ENCODE measurements around the gene CRTAC1. TPM values are rescaled to one million over a fixed set of nuclear protein-coding genes. Genes with fewer than 3 reads are reported as not detected.
A peak's percentile ranks its signal among the peaks of the same experiment; 100 is the strongest.
"Not testable (repeated sequence)": the region's sequence is repeated elsewhere in the genome, so short reads cannot be mapped to it uniquely, and the experiment has no call there.

CRTAC1 gene
- total RNA-seq, 2 experiments from 2014 or later = not detected

GRCh38 chr10:97861097-97861750, 169.2 kb downstream of the CRTAC1 start:
- CTCF ChIA-PET = interaction anchor here (1.4 to 3.6 kb wide), 6 partner anchors 8 to 180 kb away, joined by 3 to 23 read pairs (median 10); partner anchors contain the start of gene GOLGA7B

GRCh38 chr10:97858001-97858439, 172.4 kb downstream of the CRTAC1 start:
- H3K9me3 Mint-ChIP-seq = no peaks in the 10 kb centered on the region
- ChIA-PET CTCF (interaction anchor here (0.5 to 1.2 kb wide), 2 partner anchors 10 to 119 kb away, joined by 3 to 9 read pairs; no protein-coding TSS in a partner anchor), POLR2A (interaction anchor here (0.7 to 1.2 kb wide), 2 partner anchors 9 to 11 kb away, joined by 4 to 9 read pairs; partner anchors contain the start of gene GOLGA7B)
- peak overlapping the region; percentile 18 for H3K27ac Mint-ChIP-seq
- H3K36me3 Mint-ChIP-seq (ENCODE audit: low read depth) = peaks cover 4% of the 10 kb centered on the region
- H3K4me1 Mint-ChIP-seq = peaks cover 48% of the 10 kb centered on the region
- no peaks in the 10 kb centered on the region for H3K27me3 Mint-ChIP-seq
- DNase-seq = peak; percentile 57
- no peak overlapping the region for H3K4me3 Mint-ChIP-seq

More at GRCh38 chr10:97861097-97861750, 169.2 kb downstream of the CRTAC1 start:
- Mint-ChIP-seq H3K9me3 (no peaks in the 10 kb centered on the region), H3K27ac (no peak overlapping the region), H3K4me1 (peaks cover 37% of the 10 kb centered on the region), H3K36me3 (ENCODE audit: low read depth) (peaks cover 4% of the 10 kb centered on the region), H3K4me3 (no peak overlapping the region), H3K27me3 (no peaks in the 10 kb centered on the region)
- POLR2A ChIA-PET = interaction anchor here (1.6 to 2.8 kb wide), 3 partner anchors 8 to 124 kb away, joined by 5 to 17 read pairs (median 12); partner anchors contain the start of genes GOLGA7B and ZFYVE27
- no peak for DNase-seq

GRCh38 chr10:97854743-97855142, 175.7 kb downstream of the CRTAC1 start:
- H3K9me3 Mint-ChIP-seq = no peaks in the 10 kb centered on the region
- POLR2A ChIA-PET = no interaction called here

GRCh38 chr10:97852840-97853405, 177.5 kb downstream of the CRTAC1 start:
- ChIA-PET CTCF (interaction anchor here (1.2 to 1.8 kb wide), 3 partner anchors 16 to 60 kb away, joined by 3 to 5 read pairs (median 4); no protein-coding TSS in a partner anchor), POLR2A (interaction anchor here (0.7 to 2.5 kb wide), 2 partner anchors 16 to 22 kb away, joined by 3 to 11 read pairs; no protein-coding TSS in a partner anchor)
- H3K27me3 Mint-ChIP-seq = no peaks in the 10 kb centered on the region
- H3K4me3 Mint-ChIP-seq = no peak overlapping the region
- DNase-seq = no peak
- peaks cover 20% of the 10 kb centered on the region for H3K36me3 Mint-ChIP-seq (ENCODE audit: low read depth)
- no peaks in the 10 kb centered on the region for H3K9me3 Mint-ChIP-seq
- peaks cover 56% of the 10 kb centered on the region for H3K4me1 Mint-ChIP-seq
- H3K27ac Mint-ChIP-seq = no peak overlapping the region

More at GRCh38 chr10:97854743-97855142, 175.7 kb downstream of the CRTAC1 start:
- Mint-ChIP-seq H3K27ac (no peak overlapping the region), H3K36me3 (ENCODE audit: low read depth) (peaks cover 16% of the 10 kb centered on the region), H3K4me1 (peaks cover 65% of the 10 kb centered on the region), H3K27me3 (no peaks in the 10 kb centered on the region), H3K4me3 (no peak overlapping the region)
- CTCF ChIA-PET = interaction anchor here (1.8 kb wide), 1 partner anchor 15 kb away, joined by 4 read pairs; no protein-coding TSS in a partner anchor
- no peak for DNase-seq

GRCh38 chr10:97852277-97852676, 178.1 kb downstream of the CRTAC1 start:
- Mint-ChIP-seq H3K4me3 (peak overlapping the region; percentile 84), H3K9me3 (no peaks in the 10 kb centered on the region), H3K27me3 (no peaks in the 10 kb centered on the region), H3K36me3 (ENCODE audit: low read depth) (peaks cover 20% of the 10 kb centered on the region), H3K27ac (peak overlapping the region; percentile 74), H3K4me1 (peaks cover 49% of the 10 kb centered on the region)
- ChIA-PET CTCF (interaction anchor here (0.6 to 1.5 kb wide), 3 partner anchors 17 to 60 kb away, joined by 3 to 5 read pairs (median 3); no protein-coding TSS in a partner anchor), POLR2A (interaction anchor here (0.7 to 3.6 kb wide), 3 partner anchors 9 to 22 kb away, joined by 3 to 17 read pairs (median 11); no protein-coding TSS in a partner anchor)
- DNase-seq = no peak

- H3K4me3 Mint-ChIP-seq = peak overlapping the region; percentile 84
- H3K9me3 Mint-ChIP-seq = no peaks in the 10 kb centered on the region
- peaks cover 20% of the 10 kb centered on the region for H3K36me3 Mint-ChIP-seq (ENCODE audit: low read depth)
- POLR2A ChIA-PET = interaction anchor here (1.5 to 3.6 kb wide), 3 partner anchors 10 to 17 kb away, joined by 3 to 17 read pairs (median 11); no protein-coding TSS in a partner anchor
- CTCF ChIA-PET = interaction anchor here (1.5 to 2.9 kb wide), 3 partner anchors 9 to 55 kb away, joined by 5 to 17 read pairs (median 14); no protein-coding TSS in a partner anchor
- peaks cover 45% of the 10 kb centered on the region for H3K4me1 Mint-ChIP-seq
- H3K27ac Mint-ChIP-seq = peak overlapping the region; percentile 74
- H3K27me3 Mint-ChIP-seq = no peaks in the 10 kb centered on the region
- DNase-seq = peak; percentile 48
Measured at GRCh38 chr10:97851341-97852001, 178.9 kb downstream of the CRTAC1 start.

- peak; percentile 43 for DNase-seq
- H3K9me3 Mint-ChIP-seq = no peaks in the 10 kb centered on the region
- peak overlapping the region; percentile 74 for H3K27ac Mint-ChIP-seq
- POLR2A ChIA-PET = interaction anchor here (0.7 to 3.6 kb wide), 7 partner anchors 10 to 284 kb away, joined by 3 to 17 read pairs (median 7); partner anchors contain the start of genes R3HCC1L and ZFYVE27
- no peaks in the 10 kb centered on the region for H3K27me3 Mint-ChIP-seq
- peaks cover 16% of the 10 kb centered on the region for H3K36me3 Mint-ChIP-seq (ENCODE audit: low read depth)
- CTCF ChIA-PET = interaction anchor here (0.8 to 2.9 kb wide), 6 partner anchors 10 to 54 kb away, joined by 3 to 17 read pairs (median 10); no protein-coding TSS in a partner anchor
- H3K4me3 Mint-ChIP-seq = peak overlapping the region; percentile 84
- peaks cover 45% of the 10 kb centered on the region for H3K4me1 Mint-ChIP-seq
Measured at GRCh38 chr10:97850446-97850845, 180.0 kb downstream of the CRTAC1 start.

- peaks cover 44% of the 10 kb centered on the region for H3K4me1 Mint-ChIP-seq
- POLR2A ChIA-PET = interaction anchor here (0.9 to 3.6 kb wide), 8 partner anchors 8 to 285 kb away, joined by 3 to 17 read pairs (median 8); partner anchors contain the start of gene R3HCC1L
- H3K36me3 Mint-ChIP-seq (ENCODE audit: low read depth) = peaks cover 16% of the 10 kb centered on the region
- no peaks in the 10 kb centered on the region for H3K9me3 Mint-ChIP-seq
- peak within 1 kb of the TSS; percentile 76 for H3K27ac Mint-ChIP-seq
- DNase-seq = peak; percentile 79
- no peaks in the 10 kb centered on the region for H3K27me3 Mint-ChIP-seq
- CTCF ChIA-PET = interaction anchor here (0.8 to 2.9 kb wide), 8 partner anchors 10 to 57 kb away, joined by 3 to 17 read pairs (median 6); no protein-coding TSS in a partner anchor
- H3K4me3 Mint-ChIP-seq = peak within 1 kb of the TSS; percentile 87
Measured at GRCh38 chr10:97849687-97850402, 180.6 kb downstream of the CRTAC1 start, which contains the start of gene GOLGA7B. Gene GOLGA7B (plus strand): TSS chr10:97849843. CDS start chr10:97850304, 461 bp downstream.

- CTCF ChIA-PET = interaction anchor here (1.0 to 2.9 kb wide), 7 partner anchors 11 to 57 kb away, joined by 3 to 17 read pairs (median 7); no protein-coding TSS in a partner anchor
- POLR2A ChIA-PET = interaction anchor here (0.9 to 3.6 kb wide), 8 partner anchors 9 to 285 kb away, joined by 3 to 17 read pairs (median 8); partner anchors contain the start of gene R3HCC1L
Measured at GRCh38 chr10:97849103-97849686, 181.2 kb downstream of the CRTAC1 start.

GRCh38 chr10:97844678-97845077, 185.7 kb downstream of the CRTAC1 start:
- ChIA-PET POLR2A (no interaction called here), CTCF (no interaction called here)
- no peak for DNase-seq
- Mint-ChIP-seq H3K4me1 (peaks cover 21% of the 10 kb centered on the region), H3K27ac (no peak overlapping the region), H3K9me3 (no peaks in the 10 kb centered on the region), H3K4me3 (no peak overlapping the region), H3K36me3 (ENCODE audit: low read depth) (peaks cover 3% of the 10 kb centered on the region), H3K27me3 (peaks cover 4% of the 10 kb centered on the region)

More at GRCh38 chr10:97849103-97849686, 181.2 kb downstream of the CRTAC1 start:
- Mint-ChIP-seq H3K27ac (peak overlapping the region; percentile 76), H3K4me3 (peak overlapping the region; percentile 87), H3K36me3 (ENCODE audit: low read depth) (peaks cover 16% of the 10 kb centered on the region), H3K27me3 (no peaks in the 10 kb centered on the region), H3K9me3 (no peaks in the 10 kb centered on the region), H3K4me1 (peaks cover 40% of the 10 kb centered on the region)
- DNase-seq = no peak

- H3K27me3 Mint-ChIP-seq; POLR2A ChIA-PET; H3K36me3 Mint-ChIP-seq (ENCODE audit: low read depth); CTCF ChIA-PET; DNase-seq; H3K27ac Mint-ChIP-seq; H3K9me3 Mint-ChIP-seq; H3K4me3 Mint-ChIP-seq: not testable (repeated sequence)
- peaks cover 20% of the 10 kb centered on the region for H3K4me1 Mint-ChIP-seq
Measured at GRCh38 chr10:97843972-97844371, 186.4 kb downstream of the CRTAC1 start.

Measured in activated CD4-positive, alpha-beta memory T cell treated with anti-CD3 and anti-CD28 coated beads, Interleukin-2, amount 10 ng/mL, durations not matched to agents 7 days and 5 days (primary cell).